GM18951 (cell line): ENCODE measurements around the gene PARP9.
A peak's percentile ranks its signal among the peaks of the same experiment; 100 is the strongest.
"Not testable (repeated sequence)": the region's sequence is repeated elsewhere in the genome, so short reads cannot be mapped to it uniquely, and the experiment has no call there.

Source experiments
- POLR2A ChIP-seq: IDR thresholded peaks from 4 replicates; pipeline ENCODE4 v1.6.1; 2011; ENCODE audit warnings: mild to moderate bottlenecking; ENCODE audit not compliant: insufficient read length, insufficient read depth; ENCODE audit errors: extremely low read depth
- in situ Hi-C: fragments of 300-500 bp; cut with MboI; formaldehyde crosslinking; loops from one replicate; pipeline ENCODE4 v1.12.0; 2022; ENCODE audit warnings: low sequenced_read_pairs, mixed read lengths, inconsistent platforms; ENCODE audit not compliant: unreplicated experiment

The PARP9 gene

GRCh38 chr3:122586098-122586497 lies 22.0 kb upstream of the PARP9 start:
- no peak for TF ChIP-seq POLR2A
- in situ Hi-C loops: no loop called here

DNA sequence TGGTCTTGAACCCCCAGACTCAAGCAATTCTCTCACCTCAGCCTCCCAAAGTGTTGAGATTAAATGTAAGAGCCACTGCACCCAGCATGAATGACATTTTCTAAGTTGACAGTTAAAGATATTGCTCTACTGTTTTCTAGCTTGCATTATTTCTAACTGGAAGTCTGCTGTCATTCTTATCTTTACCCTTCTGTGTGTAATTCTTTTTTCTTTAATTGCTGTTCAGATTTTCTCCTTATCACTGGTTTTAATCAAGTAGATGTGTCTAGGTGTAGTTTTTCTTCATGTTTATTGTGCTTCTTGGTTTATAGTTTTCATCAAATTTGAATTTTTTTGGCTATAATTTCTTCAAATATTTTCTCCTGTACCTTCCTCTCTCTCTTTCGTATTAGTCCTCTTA lies 18.3 kb upstream of the PARP9 start:
- no peak for TF ChIP-seq POLR2A
- in situ Hi-C loops: no loop called here

DNA sequence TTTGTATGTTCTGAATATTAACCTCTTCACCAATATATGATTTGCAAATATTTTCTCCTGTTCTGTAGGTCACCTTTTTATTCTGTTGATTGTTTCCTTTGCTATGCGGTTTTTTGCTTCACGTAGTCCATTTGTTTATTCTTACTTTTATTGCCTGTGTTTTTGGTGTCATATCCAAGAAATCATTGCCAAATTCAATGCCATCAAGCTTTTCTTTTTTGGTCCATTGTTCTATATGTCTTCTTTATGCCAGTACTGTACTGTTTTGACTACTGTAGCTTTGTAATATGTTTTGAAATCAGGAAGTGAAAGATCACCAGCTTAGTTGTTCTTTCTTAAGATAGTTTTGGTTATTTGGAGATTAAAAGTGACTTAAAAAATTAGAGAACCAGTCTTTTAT lies 17.5 kb upstream of the PARP9 start:
- in situ Hi-C loops: no loop called here
- no peak for TF ChIP-seq POLR2A

DNA sequence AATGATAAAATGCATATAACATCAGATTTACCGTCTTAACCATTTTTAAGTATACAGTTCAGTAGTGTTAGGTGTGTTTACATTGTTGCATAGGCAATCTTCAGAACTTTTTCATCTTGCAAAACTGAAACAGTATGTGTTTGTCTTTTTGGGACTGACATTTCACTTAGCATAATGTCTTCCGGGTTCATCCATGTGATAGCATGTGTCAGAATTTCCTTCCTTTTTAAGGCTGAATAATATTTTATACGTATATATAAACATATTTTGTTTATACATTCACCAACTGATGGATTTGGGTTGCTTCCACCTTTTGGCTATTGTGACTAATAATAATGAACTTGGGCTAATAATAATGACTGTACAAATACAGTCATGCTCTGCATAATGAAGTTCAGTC lies 16.4 kb upstream of the PARP9 start:
- TF ChIP-seq POLR2A: no peak
- in situ Hi-C loops: no loop called here

- no peak for TF ChIP-seq POLR2A
- in situ Hi-C loops: no loop called here
These were observed 14.1 kb upstream of the PARP9 start for GRCh38 chr3:122578069-122578740.

GRCh38 chr3:122577409-122578031 lies 13.4 kb upstream of the PARP9 start, which contains the start of gene PARP15:
PARP15 (plus strand) TSS chr3:122577650; CDS start chr3:122577668, 18 bp downstream.
- in situ Hi-C loops: no loop called here
- TF ChIP-seq POLR2A: peak; percentile 69

DNA sequence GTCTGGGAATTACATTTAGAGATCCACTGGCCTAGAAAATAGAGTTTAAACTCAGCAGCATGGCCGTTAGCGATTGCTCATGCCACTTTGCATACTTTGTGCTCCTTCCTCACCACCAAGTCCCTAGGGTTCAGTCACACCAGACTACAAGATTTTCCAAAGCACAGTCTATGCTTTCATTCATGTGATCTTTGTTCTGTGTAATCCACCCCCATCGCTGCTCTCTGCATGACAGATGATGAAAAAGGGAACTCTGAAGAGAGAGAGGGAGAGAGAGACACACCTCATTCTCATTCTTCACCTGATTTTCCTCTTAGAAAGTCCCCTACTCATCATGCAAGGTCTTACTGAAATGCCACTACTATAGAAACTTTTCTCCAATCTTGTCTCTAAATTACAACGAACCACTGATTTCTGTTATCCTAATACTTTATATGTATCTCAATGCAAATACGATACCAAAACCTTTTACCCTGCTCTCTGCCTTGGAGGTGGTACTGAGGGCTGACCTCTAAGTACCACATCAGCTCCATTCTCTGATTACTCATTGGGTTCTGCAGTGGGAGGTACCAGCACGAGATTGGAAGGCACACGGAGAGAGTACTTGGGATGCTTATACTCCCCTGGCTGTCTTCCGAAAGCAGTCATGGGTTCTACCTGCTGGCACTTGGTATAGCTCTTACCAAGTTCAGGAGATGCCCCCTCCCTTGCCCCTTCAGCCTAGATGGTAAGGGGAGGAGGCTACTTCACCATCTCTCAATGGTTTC lies 12.3 kb upstream of the PARP9 start:
- in situ Hi-C loops: no loop called here
- TF ChIP-seq POLR2A: peak; percentile 48

DNA sequence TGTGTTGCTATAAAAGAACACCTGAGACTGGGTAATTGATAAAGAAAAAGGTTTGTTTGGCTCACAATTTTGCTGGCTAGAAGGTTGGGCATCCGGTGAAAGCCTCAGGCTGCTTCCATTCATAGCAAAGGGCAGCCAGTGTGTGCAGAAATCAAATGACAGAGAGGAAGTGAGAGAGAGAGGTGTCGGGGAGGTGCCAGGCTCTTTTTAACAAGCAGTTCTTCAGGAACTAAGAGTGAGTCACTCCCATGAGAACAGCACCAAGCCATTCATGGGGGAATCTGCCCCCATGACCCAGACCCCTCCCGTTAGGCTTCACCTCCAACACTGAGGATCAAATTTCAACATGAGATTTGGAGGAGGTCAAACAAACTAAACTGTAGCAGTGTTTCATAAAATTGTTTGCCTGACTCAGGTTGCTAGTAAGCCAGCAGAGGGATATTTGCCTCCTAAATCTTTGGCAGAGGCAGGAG lies 8.9 kb upstream of the PARP9 start:
- no peak for TF ChIP-seq POLR2A
- in situ Hi-C loops: no loop called here

DNA sequence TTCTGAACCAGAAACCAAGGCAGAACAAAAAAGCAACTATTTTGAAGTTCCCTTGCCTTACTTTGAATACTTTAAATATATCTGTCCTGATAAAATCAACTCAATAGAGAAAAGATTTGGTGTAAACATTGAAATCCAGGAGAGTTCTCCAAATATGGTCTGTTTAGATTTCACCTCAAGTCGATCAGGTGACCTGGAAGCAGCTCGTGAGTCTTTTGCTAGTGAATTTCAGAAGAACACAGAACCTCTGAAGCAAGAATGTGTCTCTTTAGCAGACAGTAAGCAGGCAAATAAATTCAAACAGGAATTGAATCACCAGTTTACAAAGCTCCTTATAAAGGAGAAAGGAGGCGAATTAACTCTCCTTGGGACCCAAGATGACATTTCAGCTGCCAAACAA lies 4.7 kb upstream of the PARP9 start:
- TF ChIP-seq POLR2A: no peak
- in situ Hi-C loops: no loop called here

GRCh38 chr3:122568131-122568530 lies 4.0 kb upstream of the PARP9 start:
- in situ Hi-C loops: not testable (repeated sequence)

GRCh38 chr3:122563717-122564025 lies 429 bp downstream of the PARP9 start:
- TF ChIP-seq POLR2A: no peak
- in situ Hi-C loops: no loop called here

GRCh38 chr3:122562923-122563716 lies 980 bp downstream of the PARP9 start:
- TF ChIP-seq POLR2A: no peak
- in situ Hi-C loops: no loop called here

DNA sequence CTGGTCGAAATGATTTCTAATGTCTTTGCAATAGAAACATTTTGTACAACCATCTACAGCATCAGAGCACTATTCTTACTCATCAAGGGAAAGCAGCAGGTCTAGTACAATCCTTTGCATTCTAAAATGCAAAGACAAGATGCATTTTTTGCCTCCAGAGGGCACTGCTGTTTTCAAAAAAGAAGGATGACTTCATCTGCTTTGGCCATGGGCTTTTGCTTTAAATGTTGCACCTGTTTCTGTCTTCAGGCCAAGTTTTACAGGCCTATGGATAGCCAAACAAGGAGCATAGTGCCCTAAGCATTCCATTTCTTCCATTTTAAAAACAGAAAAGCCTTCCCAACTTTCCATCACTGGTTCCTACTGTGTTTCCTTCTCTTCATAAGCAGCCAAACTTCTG lies 3.4 kb downstream of the PARP9 start:
- in situ Hi-C loops: no loop called here
- no peak for TF ChIP-seq POLR2A
